ENCODE measurements around the gene HSPA4.
"Not testable (repeated sequence)": the region's sequence is repeated elsewhere in the genome, so short reads cannot be mapped to it uniquely, and the experiment has no call there.

The HSPA4 gene

DNA sequence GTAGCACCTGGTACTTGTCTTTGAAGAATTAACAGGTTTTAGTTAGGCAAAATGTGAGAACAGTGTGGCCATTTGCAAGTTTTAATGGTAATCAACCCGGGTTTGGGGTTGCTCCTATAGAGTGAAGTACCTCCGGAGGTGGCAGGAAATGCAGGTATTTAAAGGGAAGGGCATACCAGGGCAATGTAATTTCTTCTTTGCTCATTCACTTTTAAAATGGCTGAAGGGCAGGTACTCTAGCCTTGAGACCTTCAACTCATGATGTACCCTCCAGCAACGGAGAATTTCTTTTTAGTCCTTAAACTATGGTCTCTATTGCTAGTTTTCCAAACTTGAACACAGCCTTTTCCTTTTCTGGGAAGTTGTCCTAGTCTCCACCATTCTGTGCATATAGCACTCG is 1.3 kb upstream of the HSPA4 start:
- no peak for DNase-seq (ENCODE audit: low spot score)

DNA sequence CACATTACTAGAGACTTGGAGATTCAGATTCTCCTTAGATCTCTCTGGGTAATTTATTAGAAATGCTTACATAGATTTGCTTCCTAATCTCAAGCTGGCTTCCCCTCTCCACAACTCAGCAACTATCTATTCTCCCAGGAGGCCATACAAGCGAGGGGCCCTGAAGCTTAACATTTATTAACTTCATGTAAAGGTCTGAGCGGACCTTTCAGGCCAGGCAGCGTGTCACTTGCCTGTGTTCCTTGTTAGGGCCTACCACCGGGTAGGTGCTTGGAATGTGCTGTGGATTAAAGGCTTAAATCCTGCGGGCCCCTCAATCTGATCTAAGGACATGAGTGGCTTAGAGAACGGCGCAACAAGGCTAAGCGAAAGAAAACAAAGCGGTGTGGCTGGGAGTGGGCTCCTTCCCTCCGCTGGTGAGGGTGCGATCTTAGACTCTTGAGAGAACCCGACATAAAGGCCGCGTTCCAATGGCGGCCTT is 712 bp upstream of the HSPA4 start:
- no peak for DNase-seq (ENCODE audit: low spot score)

DNA sequence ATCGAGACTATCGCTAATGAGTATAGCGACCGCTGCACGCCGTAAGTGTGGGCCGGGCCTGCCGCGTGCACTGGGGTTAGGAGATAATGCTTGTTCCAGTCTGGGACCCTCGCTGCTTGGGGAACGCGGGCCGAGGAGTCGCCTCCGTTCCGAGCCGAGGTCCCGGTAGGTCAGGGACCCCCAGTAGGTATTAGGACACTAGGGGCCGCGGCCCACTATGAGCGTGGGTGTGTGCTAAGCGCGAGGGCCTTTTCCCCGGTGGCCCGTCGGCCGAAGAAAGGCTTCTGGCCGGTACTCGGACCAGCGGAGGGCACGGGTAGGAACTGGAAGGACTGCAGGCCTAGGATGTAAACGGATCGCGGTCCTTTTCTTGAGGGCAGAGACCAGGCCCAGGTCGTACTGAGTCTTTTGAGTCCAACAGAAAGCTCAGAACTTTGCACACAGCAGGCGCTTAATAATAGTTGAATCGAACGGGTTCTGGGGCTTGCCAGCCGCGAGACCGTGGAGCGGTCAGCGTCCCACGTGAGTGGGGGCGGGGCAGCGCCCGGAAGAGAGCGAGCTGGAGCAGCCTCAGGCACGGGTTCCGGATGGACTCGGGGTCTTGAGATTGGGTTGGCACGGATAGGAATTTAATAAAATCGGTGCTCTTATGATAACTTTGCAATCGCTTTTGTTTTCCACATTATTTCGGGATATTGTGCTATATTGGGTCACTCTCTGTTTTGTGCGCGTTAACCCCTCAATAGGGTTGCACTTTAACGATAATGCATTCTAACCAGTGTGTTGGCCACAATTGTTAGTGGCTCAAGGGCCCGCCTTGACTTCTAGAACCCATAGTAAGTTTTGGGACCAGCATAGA is 733 bp downstream of the HSPA4 start:
- DNase-seq (ENCODE audit: low spot score) = peak; percentile 21

DNA sequence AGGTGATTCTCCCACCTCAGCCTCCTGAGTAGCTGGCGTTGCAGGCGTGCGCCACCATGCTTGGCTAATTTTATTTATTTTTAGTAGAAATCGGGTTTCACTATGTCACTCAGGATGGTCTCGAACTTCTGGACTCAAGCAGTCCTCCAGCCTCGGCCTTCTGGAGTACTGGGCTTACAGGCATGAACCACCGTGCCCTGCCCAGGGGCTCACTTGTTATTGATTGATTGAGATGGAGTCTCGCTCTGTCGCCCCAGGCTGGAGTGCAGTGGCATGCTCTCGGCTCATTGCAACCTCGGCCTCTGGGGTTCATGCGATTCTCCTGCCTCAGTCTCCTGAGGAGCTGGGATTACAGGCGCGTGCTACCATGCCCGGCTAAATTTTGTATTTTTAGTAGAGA is 1.6 kb downstream of the HSPA4 start:
- no peak for DNase-seq (ENCODE audit: low spot score)

DNA sequence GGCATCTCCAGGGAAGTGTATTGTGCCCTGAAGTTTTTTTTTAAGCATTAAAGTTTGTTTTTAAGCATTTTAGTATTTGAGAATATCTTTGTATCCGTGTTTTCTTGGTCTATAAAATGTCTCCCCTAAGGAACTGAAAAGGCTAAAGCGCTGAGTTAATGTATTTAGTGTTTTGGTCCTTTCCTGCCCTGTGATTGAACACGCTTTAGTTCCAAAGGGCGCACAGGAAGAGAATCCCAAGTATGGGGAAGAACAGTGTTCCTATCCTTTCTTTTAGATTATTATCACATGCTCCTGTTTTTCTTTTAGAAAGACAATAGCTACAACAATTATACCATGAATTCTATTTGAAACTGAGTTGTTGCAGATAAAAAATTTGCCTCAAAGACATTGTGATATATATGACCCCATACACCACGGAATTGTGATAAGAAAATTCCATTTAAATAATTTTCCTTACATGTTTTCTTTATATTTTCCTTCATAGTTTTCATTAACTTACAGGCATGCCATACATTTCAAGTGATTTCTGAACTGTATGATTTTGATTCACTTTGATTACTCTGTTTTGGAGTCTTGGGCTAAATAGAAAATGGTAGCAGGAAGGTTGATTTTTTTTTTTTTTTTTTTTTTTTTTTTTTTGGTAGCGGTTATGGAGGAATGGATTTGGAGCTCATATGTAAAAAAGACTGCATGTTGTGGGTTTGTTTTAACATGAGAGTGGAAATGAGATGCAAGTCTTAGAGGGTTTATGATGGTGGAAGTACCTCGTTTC is 3.1 kb downstream of the HSPA4 start:
- DNase-seq (ENCODE audit: low spot score) = no peak

DNA sequence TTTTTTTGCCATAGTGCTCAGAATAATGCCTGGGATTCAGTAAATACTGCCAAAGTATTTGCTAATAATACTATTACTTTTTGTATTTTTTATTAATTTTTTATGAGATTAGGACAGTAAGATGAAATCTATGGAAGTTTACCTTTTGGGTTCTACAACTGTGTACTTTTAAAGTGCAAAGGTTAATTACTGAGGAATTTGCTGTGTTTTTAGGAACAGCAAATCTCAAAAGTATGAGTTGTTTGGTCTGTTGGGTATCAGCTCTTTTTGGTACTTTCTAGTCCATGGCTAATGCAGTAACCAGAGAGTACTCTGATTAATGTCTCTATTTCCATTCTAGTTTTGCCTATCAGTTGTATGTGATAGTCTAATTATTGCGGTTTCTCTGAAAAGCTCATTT is 5.1 kb downstream of the HSPA4 start:
- no peak for DNase-seq (ENCODE audit: low spot score)

DNA sequence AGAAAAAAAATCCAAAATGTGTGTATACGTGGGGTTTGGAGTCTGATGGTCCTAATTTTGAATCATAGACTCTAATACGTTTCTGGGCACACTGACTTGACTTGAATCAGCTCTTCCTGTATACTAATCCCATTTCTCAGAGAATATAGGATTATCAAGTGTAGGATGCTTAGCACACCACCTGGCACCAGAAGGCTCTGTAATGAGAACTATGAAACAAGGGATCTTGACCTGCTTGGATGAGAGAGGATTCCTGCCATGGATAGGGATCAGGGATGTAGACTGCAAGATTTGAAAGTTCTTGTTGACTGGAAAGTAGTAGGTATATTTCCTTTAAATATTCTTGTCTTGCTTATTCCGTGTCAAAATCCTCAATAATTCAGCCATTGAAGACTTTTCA is 7.8 kb downstream of the HSPA4 start:
- DNase-seq (ENCODE audit: low spot score) = no peak

DNA sequence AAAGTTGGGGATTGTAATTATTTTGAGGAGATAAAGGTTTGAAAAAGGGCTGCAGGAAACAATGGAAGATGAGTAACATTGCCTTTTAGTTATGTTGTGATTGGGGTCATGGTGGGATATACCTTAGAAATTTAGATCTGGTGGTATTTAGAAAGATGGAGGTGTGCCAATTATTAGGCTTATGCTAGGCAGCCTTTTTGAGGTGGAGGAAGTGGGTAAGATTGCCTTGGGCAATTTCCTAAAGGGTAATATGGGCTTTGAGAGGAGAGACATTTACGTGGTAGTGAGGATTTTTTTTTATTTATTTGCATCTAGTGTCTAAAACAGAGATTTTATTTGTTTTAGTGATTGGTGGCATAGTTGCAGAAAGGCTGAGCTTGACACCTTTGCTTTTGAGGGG is 10.5 kb downstream of the HSPA4 start:
- DNase-seq (ENCODE audit: low spot score) = no peak

DNA sequence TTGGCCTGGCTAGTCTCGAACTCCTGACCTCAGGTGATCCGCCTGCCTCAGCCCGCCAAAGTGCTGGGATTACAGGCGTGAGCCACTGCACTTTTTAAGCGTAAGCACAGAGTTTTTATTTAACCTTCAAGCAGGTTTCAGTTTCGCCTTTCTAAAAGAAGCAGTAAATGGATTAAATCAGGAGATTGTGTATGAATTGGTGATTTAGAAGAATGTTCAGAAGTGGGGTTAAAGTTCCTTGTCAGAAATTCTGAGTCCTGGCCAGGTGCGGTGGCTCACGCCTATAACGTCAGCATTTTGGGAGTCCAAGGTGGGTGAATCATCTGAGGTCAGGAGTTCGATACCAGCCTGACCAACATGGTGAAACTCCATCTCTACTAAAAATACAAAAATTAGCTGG is 12.2 kb downstream of the HSPA4 start:
- no peak for DNase-seq (ENCODE audit: low spot score)

DNA sequence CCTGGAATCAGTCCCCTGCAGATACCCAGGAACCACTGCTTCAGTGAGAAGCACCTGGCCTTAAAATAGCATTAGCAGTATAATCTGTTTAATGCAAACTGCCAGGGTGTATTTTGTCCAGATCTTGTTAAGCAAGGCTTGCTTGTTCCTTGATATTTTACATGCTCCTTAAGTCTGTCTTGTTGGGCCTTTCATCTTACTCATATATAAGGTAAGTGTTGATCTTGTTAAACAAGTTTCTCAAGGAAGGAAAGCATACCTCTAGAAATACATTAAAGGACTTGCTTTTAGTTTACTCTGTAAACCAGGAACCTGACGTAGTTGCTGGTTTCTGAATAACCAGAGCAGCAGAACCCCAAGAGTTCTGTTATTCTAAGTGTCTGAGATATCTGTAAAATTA is 13.7 kb downstream of the HSPA4 start:
- DNase-seq (ENCODE audit: low spot score) = no peak

DNA sequence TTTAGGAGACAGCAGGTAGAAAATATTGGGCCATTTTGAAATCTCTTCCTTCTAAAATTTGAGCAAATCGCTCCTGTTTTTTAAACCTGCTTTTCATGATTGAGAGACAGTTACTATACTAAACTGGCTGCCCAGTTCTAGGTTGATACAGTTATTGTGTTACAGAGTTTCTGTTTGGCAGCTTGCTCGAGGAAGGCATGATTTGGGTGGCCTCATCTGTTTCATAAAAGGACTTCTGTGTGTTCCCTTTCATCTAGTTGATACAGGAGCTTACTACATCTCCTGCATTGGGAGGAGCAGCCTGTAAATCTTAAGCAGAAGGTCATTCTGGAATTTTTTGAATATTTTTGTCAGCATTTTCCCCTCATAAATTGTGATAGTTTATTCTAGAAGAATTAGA is 14.2 kb downstream of the HSPA4 start:
- no peak for DNase-seq (ENCODE audit: low spot score)

DNA sequence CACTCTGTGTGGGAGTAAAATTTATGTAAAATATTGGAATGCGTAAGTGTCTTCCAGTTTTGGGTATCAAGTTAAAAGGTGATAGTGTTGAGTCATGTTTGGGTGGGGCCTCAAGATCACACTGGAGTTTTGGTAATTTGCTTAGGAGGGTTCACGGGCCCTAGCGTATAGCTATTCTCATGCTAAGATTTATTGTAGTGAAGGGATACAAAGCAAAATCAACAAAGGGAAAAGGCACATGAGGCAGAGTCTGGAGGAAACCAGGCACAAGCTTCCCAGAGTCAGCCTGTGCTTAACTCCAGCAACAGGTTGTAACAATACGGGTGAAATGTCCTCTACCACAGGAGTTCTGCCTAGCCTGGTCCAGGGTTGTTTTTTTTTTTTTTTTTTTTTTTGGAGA is 20.2 kb downstream of the HSPA4 start:
- DNase-seq (ENCODE audit: low spot score) = no peak

DNA sequence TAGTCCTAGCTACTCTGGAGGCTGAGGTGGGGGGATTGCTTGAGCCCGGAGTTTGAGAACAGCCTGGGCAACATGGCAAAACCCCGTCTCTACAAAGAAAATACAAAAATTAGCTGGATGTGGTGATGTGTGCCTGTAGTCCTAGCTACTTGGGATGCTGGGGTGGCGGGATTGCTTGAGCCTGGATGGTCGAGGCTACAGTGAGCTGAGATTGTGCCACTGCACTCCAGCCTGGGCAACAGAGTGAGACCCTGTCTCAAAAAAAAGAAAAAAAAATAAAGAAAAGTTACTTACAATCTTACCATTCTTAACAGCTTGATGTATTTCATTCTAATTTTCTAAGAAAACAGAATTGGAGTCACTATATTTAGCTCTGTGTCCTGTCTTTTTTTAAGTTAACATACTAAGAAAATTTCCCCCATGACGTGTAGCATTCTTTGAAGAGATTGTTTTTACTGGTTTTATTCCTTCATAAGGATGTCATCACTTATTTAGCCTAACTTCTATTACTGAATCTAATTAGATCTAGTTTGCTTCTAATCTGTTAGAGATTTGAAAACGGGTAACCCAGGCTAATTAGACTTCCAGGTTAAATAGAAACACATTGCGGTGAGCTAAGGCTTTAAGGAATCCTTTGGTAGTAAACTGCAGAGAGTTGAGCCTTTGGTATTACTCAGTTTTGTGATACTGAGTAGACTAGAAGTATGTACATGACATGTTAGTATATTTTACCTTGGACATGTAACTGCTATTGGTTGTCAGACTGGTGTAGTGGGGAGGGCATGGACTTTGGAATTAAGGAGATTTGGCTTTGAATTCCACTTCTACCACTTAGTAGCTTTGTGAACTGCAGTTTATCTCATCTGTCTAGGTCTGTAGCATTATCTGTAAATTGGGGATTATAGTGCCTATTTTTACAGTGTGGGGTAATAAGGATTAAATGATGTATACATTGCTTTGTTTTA is 24.0 kb downstream of the HSPA4 start:
- DNase-seq (ENCODE audit: low spot score) = no peak

DNA sequence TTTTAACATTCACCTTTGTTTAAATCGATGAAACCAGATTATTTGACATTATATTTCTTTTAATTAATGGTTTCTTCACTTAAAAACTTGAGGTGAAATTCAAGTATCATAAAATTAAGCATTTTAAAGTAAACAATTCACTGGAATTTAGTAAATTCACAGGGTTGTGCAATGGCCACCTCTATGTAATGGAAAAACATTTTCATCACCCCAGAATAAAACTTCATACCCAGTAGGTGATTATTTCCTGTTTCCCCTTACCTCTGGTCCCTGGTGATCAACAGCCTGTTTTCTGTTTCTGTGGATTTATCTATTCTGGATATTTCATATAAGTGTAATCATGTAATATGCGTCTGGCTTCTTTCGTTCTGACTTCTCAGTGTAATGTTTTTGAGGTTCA is 27.2 kb downstream of the HSPA4 start:
- no peak for DNase-seq (ENCODE audit: low spot score)

DNA sequence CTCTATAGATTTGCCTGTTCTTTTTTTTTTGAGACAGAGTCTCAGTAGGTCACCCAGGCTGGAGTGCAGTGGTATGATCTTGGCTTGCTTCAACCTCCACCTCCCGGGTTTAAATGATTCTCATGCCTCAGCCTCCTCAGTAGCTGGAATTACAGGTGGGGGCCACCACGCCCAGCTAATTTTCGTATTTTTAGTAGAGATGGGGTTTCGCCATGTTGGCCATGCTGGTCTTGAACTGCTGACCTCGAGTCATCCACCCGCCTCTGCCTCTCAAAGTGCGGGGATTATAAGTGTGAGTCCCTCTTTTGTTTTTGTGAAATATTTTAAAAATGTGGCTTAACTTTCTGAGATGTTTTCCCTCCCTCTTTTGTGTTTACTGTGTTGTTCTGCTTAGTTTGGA is 29.2 kb downstream of the HSPA4 start:
- no peak for DNase-seq (ENCODE audit: low spot score)

DNA sequence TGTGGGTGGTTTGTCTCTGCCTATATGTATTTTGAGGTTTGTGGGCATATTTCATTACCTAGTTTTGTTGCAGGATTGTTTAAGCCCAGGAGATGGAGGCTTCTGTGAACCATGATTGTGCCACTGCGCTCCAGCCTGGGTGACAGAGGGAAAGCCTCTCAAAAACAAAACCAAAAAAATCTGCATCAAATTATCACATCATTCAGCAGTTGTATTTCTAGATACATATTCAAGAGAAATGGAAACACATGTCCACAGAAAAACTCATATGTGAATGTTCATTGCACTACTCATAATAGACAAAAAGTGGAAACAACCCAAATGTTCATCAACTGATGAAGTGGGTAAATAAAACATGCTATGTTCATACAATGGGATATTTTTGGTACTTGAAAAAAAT is 29.9 kb downstream of the HSPA4 start:
- DNase-seq (ENCODE audit: low spot score) = no peak

DNA sequence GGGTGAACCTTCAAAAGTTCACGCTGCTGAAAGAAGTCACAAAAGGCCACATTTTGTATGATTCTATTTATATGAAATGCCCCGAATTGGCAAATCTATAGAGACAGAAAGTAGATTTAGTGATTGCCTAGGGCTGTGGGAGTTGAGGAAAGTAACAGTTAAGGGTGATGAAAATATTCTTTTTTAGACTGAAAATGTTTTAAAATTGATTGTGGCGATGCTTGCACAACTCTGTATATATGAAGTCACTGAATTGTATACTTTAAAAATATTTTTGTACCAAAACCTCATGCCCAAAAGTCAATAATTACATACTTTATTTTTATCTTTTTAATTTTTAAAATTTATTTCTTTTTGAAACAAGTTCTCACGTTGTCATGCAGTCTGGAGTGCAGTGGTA is 30.3 kb downstream of the HSPA4 start:
- no peak for DNase-seq (ENCODE audit: low spot score)

DNA sequence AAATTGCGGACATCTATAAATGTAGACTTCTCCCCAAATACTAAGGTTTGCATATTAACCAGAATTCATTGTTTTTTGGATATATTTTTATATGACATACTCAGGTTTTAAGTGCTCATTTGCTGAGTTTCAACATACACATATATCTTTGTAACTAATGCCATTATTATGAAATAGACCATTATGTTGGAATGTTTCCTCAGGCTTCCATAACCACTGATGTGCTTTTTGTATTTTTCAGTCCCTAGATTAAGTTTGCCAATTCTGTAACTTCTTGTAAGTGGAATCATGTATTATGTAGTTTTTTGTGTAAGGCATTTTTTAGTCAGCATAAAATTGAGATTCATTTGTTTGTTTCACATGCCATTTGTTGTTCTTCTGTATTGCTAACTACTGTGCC is 32.1 kb downstream of the HSPA4 start:
- no peak for DNase-seq (ENCODE audit: low spot score)

DNA sequence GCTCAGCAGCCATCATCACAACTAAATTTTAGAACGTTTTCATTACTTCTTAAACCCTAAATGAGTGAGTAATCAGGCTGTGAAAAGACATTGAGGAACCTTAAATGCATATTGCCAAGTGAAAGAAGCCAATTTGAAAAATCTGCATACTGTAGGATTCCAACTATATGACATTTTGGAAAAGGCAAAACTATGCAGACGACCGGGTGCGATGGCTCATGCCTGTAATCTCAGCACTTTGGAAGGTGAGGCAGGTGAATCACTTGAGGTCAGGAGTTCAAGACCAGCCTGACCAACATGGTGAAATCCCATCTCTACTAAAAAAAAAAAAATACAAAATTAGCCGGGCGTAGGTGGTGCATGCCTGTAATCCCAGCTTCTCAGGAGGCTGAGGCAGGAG is 33.4 kb downstream of the HSPA4 start:
- DNase-seq (ENCODE audit: low spot score) = not testable (repeated sequence)

DNA sequence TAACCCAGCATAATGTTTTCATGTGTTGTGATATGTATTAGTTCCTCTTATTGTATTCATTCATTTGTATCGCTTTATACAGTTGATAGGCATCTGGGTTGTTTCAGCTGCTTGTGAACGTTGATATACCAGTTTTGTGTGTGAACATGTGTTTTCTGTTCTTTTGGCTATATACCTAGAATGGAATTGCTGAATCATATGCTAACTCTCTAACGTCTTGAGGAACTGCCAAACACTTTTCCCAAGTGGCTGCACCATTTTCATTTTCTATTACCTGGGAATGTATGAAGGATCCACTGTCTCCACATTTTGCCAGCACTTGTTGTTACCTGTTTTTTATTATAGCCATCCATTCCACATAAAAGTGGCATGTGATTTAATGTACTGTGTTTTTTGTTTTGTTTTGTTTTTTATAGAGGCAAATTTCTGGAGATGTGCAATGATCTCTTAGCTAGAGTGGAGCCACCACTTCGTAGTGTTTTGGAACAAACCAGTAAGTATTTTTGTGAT is 34.6 kb downstream of the HSPA4 start:
- no peak for DNase-seq (ENCODE audit: low spot score)

DNA sequence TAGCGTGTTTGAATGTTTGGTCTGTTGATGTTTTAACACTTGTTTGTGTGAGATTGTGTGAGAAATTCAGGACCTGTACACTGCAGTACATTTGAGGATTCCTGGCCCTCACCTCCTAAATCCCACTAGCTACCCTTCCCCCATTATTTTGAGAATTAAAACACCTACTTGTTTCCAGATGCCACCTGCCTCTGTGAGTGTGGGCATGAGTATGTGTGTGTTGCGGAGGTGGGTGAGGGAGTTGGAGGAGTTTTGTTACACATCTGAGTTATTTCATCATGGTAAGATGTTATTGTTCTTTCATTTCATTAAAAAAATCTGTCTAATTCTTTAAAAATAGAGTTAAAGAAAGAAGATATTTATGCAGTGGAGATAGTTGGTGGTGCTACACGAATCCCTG is 36.3 kb downstream of the HSPA4 start:
- DNase-seq (ENCODE audit: low spot score) = no peak

DNA sequence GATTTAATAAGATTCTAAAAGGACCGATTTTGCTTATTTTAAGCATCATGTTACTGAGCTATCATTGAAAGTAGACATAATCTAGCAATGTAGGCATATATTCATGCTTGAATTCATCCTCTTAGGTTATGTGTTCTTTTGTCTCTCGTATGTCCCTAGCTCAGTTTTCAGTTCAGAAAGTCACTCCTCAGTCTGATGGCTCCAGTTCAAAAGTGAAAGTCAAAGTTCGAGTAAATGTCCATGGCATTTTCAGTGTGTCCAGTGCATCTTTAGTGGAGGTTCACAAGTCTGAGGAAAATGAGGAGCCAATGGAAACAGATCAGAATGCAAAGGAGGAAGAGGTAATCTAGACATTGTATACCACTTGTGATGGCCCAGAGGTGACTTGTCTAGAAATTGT is 39.2 kb downstream of the HSPA4 start:
- DNase-seq (ENCODE audit: low spot score) = no peak

Measured in CD4-positive, alpha-beta T cell treated with Interleukin-6 at 100 ng/mL for 8 hours (primary cell).